Raji (cell line): ENCODE data around the gene DNMT3B.

ENCODE experiments used
- POLR2A ChIP-seq: IDR thresholded peaks from 2 replicates; pipeline ENCODE4 v1.6.1; 2011; ENCODE audit warnings: low read depth, low read length, control low read depth; ENCODE audit not compliant: insufficient read depth

Gene DNMT3B

GRCh38 chr20:32779500-32780211 lies 17.5 kb downstream of the DNMT3B start:
- TF ChIP-seq POLR2A: no peak

- TF ChIP-seq POLR2A: no peak
These were observed 18.1 kb downstream of the DNMT3B start for GRCh38 chr20:32780278-32780677.

- no peak for TF ChIP-seq POLR2A
These were observed 18.8 kb downstream of the DNMT3B start for GRCh38 chr20:32780749-32781655.

- no peak for TF ChIP-seq POLR2A
These were observed 22.3 kb downstream of the DNMT3B start for GRCh38 chr20:32784369-32785080.

GRCh38 chr20:32786059-32786760 lies 24.0 kb downstream of the DNMT3B start:
- TF ChIP-seq POLR2A: no peak

- no peak for TF ChIP-seq POLR2A
These were observed 25.0 kb downstream of the DNMT3B start for GRCh38 chr20:32787168-32787567.

- no peak for TF ChIP-seq POLR2A
These were observed 27.9 kb downstream of the DNMT3B start for GRCh38 chr20:32789896-32790750.

GRCh38 chr20:32790751-32791057 lies 28.5 kb downstream of the DNMT3B start:
- no peak for TF ChIP-seq POLR2A

- no peak for TF ChIP-seq POLR2A
These were observed 30.1 kb downstream of the DNMT3B start for GRCh38 chr20:32792316-32792715.

- TF ChIP-seq POLR2A: no peak
These were observed 30.7 kb downstream of the DNMT3B start for GRCh38 chr20:32792731-32793458.

GRCh38 chr20:32796383-32796948 lies 34.3 kb downstream of the DNMT3B start:
- no peak for TF ChIP-seq POLR2A

- no peak for TF ChIP-seq POLR2A
These were observed 34.8 kb downstream of the DNMT3B start for GRCh38 chr20:32796981-32797451.
